Caco-2 (cell line): Measurements from ENCODE around the gene CHD9. TPM values are rescaled to one million over a fixed set of nuclear protein-coding genes. Genes with fewer than 3 reads are reported as not detected.
A peak's percentile ranks its signal among the peaks of the same experiment; 100 is the strongest.
"Not testable (repeated sequence)": the region's sequence is repeated elsewhere in the genome, so short reads cannot be mapped to it uniquely, and the experiment has no call there.

Experiments
- BruUV-seq: library from RNA; stranded (reverse); fragments of 400-500 nt; replicated peaks from 2 replicates; lab custom pipeline; 2021; lab: Mats Ljungman, UMichigan
- CTCF ChIA-PET: fragments of 300-600 bp; sonication (Branson Sonifier 250); formaldehyde crosslinking; loops from one replicate; lab custom pipeline; 2022; ENCODE audit warnings: antibody characterized with exemption; lab: Charles Lee
- POLR2A ChIA-PET: fragments of 300-600 bp; sonication (Branson Sonifier 250); formaldehyde crosslinking; loops from one replicate; lab custom pipeline; 2022; ENCODE audit warnings: antibody characterized with exemption; lab: Charles Lee
- DNase-seq, 2 experiments: peaks; one replicate each; pipeline versions ENCODE4 v3.0.0 to v3.0.0-alpha.2; 2020 to 2022
- H3K27me3 ChIP-seq: replicated peaks from 2 replicates; pipeline ENCODE4 v1.6.0; 2011; ENCODE audit warnings: low read length; ENCODE audit not compliant: control insufficient read depth, insufficient read depth
- H3K36me3 ChIP-seq: 2 replicates; pipeline ENCODE4 v1.5.1; 2011; ENCODE audit warnings: low read length; ENCODE audit not compliant: control insufficient read depth, insufficient read depth
- H3K4me1 ChIP-seq: fragments of 250-450 bp; sonication (Bioruptor Pico); 2 replicates; pipeline ENCODE4 v1.5.1; 2020; ENCODE audit warnings: mild to moderate bottlenecking
- H3K4me3 ChIP-seq: 2 replicates; pipeline ENCODE4 v1.5.1; 2011; ENCODE audit warnings: low read depth, mild to moderate bottlenecking, control low read depth, low read length
- H3K9me3 ChIP-seq: fragments of 250-450 bp; sonication (Bioruptor Pico); 2 replicates; pipeline ENCODE4 v1.5.1; 2020; ENCODE audit warnings: mild to moderate bottlenecking, moderate library complexity
- H3K27ac Mint-ChIP-seq: one replicate; pipeline ENCODE4 v1.8.0; 2022; ENCODE audit warnings: mixed read lengths; ENCODE audit not compliant: unreplicated experiment
- H3K27me3 Mint-ChIP-seq: one replicate; pipeline ENCODE4 v1.8.0; 2022; ENCODE audit warnings: mixed read lengths; ENCODE audit not compliant: insufficient read depth, unreplicated experiment
- H3K36me3 Mint-ChIP-seq: one replicate; pipeline ENCODE4 v1.8.0; 2022; ENCODE audit warnings: mild to moderate bottlenecking, mixed read lengths; ENCODE audit not compliant: insufficient read depth, unreplicated experiment
- H3K4me1 Mint-ChIP-seq: one replicate; pipeline ENCODE4 v1.8.0; 2022; ENCODE audit warnings: low read depth, mixed read lengths; ENCODE audit not compliant: unreplicated experiment
- H3K4me3 Mint-ChIP-seq: one replicate; pipeline ENCODE4 v1.8.0; 2022; ENCODE audit warnings: mild to moderate bottlenecking, moderate library complexity, mixed read lengths; ENCODE audit not compliant: unreplicated experiment
- H3K9me3 Mint-ChIP-seq: one replicate; pipeline ENCODE4 v1.8.0; 2022; ENCODE audit warnings: mixed read lengths; ENCODE audit not compliant: unreplicated experiment
- intact Hi-C: fragments of 100-400 bp; cut with micrococcal nuclease; formaldehyde crosslinking; loops from one replicate; pipeline ENCODE4 v1.10.0; 2022; ENCODE audit not compliant: unreplicated experiment
- total RNA-seq: library from RNA; stranded (reverse); gene quantifications from 2 replicates; pipeline ENCODE4 v1.2.3, GENCODE V29; 2022
- TF ChIP-seq, protein P1 (sequence below), 2 experiments: fragments of 200-600 bp in 1 of 2; IDR thresholded peaks; 1 replicate in 1 of 2; 2 replicates in 1 of 2; pipeline versions ENCODE4 v1.5.1 to v1.8.0; 2011 to 2022; ENCODE audit warnings: antibody characterized with exemption in 1 of 2, control low read depth in 1 of 2, inconsistent platforms in 1 of 2, low read depth in 1 of 2, low read length in 1 of 2, mild to moderate bottlenecking in 1 of 2, moderate library complexity in 1 of 2; ENCODE audit not compliant: insufficient read depth in 1 of 2, severe bottlenecking in 1 of 2, unreplicated experiment in 1 of 2

Gene CHD9
- total RNA-seq, 1 experiment from 2014 or later = 29.1 TPM

DNA sequence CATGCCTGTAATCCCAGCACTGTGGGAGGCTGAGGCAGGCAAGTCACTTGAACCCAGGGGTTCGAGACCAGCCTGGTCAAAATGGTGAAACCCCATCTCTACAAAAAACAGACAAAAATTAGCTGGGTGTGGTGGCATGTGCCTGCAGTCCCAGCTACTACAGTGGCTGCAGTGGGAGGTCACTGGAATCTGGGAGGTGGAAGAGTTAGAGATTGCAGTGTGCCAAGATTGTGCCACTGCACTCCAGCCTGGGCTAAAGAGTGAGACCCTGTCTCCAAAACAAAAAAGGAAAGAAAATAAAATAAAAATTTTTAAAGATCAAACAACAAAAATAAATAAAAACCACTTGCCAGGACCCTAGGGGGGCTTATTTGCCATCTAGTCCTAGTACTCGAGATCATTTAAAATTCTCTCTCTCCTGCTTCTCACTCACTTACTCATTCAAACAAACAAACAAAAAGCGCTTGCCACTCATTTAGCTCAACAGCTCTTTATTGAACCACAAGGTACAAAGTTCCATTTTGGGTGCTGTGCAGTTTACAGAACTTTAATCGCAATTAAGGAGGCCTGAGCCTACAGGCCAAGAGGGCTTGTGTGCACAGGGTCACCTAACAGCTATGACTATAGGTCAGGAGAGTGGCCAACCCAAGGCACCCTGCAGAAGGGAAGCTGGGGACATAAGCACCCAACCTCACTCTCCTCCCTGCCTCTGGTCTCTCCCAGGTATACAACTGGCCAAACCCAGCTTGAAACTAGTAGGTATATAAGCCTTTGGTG, 6.5 kb upstream of the CHD9 start:
- H3K36me3 Mint-ChIP-seq = no peaks in the 10 kb centered on the region
- H3K27me3 ChIP-seq = no peaks in the 10 kb centered on the region
- no peak overlapping the region for H3K4me3 Mint-ChIP-seq
- H3K27ac Mint-ChIP-seq = no peak overlapping the region
- no peak overlapping the region for H3K4me3 ChIP-seq
- no TSS peak for BruUV-seq
- ChIA-PET CTCF (no interaction called here), POLR2A (interaction anchor here (0.5 kb wide), 1 partner anchor 96 kb away, joined by 3 read pairs; no protein-coding TSS in a partner anchor)
- H3K27me3 Mint-ChIP-seq = no peaks in the 10 kb centered on the region
- no peaks in the 10 kb centered on the region for H3K36me3 ChIP-seq
- TF ChIP-seq, protein P1, sequence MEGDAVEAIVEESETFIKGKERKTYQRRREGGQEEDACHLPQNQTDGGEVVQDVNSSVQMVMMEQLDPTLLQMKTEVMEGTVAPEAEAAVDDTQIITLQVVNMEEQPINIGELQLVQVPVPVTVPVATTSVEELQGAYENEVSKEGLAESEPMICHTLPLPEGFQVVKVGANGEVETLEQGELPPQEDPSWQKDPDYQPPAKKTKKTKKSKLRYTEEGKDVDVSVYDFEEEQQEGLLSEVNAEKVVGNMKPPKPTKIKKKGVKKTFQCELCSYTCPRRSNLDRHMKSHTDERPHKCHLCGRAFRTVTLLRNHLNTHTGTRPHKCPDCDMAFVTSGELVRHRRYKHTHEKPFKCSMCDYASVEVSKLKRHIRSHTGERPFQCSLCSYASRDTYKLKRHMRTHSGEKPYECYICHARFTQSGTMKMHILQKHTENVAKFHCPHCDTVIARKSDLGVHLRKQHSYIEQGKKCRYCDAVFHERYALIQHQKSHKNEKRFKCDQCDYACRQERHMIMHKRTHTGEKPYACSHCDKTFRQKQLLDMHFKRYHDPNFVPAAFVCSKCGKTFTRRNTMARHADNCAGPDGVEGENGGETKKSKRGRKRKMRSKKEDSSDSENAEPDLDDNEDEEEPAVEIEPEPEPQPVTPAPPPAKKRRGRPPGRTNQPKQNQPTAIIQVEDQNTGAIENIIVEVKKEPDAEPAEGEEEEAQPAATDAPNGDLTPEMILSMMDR (IDR thresholded peaks at IDR 0.05; ENCODE audit: insufficient read depth in 1 of 2, low read depth in 1 of 2, low read length in 1 of 2, severe bottlenecking in 1 of 2, unreplicated experiment in 1 of 2) = no peak
- H3K4me1 Mint-ChIP-seq = peaks cover 11% of the 10 kb centered on the region
- no peaks in the 10 kb centered on the region for H3K9me3 ChIP-seq
- no peaks in the 10 kb centered on the region for H3K9me3 Mint-ChIP-seq
- peak in 1 of 2 experiments; percentile 54 for DNase-seq
- peaks cover 17% of the 10 kb centered on the region; the same call in 1 of the 2 replicates for H3K4me1 ChIP-seq
- intact Hi-C loops = no loop called here

DNA sequence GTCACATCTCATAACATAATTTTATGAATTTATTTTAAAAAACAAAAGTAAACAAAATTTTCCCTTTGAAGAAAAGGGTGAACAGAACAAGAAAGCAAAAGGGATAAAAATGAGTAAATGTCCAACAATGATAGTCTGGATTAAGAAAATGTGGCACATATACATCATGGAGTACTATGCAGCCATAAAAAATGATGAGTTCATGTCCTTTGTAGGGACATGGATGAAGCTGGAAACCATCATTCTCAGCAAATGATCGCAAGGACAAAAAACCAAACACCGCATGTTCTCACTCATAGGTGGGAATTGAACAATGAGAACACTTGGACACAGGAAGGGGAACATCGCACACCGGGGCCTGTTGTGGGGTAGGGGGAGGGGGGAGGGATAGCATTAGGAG, 3.5 kb upstream of the CHD9 start:
- DNase-seq, H3K9me3 Mint-ChIP-seq, H3K36me3 ChIP-seq, H3K4me3 Mint-ChIP-seq, H3K27me3 ChIP-seq, H3K27me3 Mint-ChIP-seq, H3K9me3 ChIP-seq, H3K27ac Mint-ChIP-seq, BruUV-seq, H3K4me3 ChIP-seq, POLR2A ChIA-PET, H3K36me3 Mint-ChIP-seq: not testable (repeated sequence)
- H3K4me1 ChIP-seq = peaks cover 11% of the 10 kb centered on the region; the same call in 1 of the 2 replicates
- H3K4me1 Mint-ChIP-seq = peaks cover 18% of the 10 kb centered on the region
- intact Hi-C loops = loop anchor here (10.0 kb wide), 1 partner anchor 384 kb away; the partner anchor contains the start of gene RBL2
- CTCF ChIA-PET = interaction anchor here (1.2 kb wide), 1 partner anchor 157 kb away, joined by 3 read pairs; no protein-coding TSS in a partner anchor

DNA sequence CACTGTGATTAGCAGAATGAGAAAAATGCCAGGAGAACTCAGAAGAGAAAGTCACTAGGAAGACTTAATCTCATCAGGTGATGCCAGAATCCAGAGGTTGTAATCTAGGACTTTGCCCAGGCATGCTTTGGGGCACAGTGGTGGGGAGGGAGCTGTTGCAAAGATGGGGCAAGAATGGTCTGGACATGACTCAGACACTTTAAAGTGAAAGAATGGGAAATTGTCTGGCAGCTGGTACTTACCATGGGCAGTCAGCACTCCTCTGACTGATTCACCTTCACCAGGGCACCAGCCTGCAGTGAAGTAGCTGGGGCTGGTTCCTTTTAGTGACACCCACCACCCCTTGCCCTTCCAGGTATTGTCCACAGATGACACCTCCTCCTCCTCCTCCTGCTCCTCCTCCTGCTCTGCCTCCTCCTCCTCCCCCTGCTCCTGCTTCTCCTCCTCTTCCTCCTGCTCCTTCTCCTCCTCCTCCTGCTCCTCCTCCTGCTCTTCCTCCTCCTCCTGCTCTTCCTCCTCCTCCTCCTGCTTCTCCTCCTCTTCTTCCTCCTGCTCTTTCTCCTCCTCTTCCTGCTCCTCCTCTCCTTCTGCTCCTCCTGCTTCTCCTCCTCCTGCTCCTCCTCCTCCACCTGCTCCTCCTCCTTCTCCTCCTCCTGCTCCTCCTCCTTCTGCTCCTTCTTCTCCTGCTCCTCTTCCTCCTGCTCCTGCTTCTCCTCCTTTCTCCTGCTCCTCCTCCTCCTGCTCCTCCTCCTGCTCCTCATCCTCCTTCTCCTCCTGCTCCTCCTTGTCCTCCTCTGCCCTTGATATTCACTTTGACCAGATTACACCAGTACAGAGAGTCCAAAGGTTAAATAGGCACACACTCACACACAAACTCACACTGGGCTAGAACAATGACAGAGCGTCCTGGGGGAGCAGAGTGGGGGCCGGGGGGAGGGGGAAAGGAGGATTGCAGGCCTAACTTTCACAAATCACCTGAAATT, 2.0 kb upstream of the CHD9 start, which contains the start of gene CHD9NB:
TSS of gene CHD9NB (minus strand) at position 379 of the 983 bp plus-strand sequence. CDS start 8,739 bp downstream, outside the sequence.
- H3K27me3 ChIP-seq = no peaks in the 10 kb centered on the region
- Mint-ChIP-seq H3K4me1 (peaks cover 20% of the 10 kb centered on the region), H3K27me3 (no peaks in the 10 kb centered on the region), H3K27ac (no peak within 1 kb of the TSS), H3K36me3 (peaks cover 6% of the 10 kb centered on the region), H3K9me3 (no peaks in the 10 kb centered on the region), H3K4me3 (peak within 1 kb of the TSS; percentile 42)
- BruUV-seq = no TSS peak
- ChIA-PET POLR2A (no interaction called here), CTCF (interaction anchor here (0.6 to 1.2 kb wide), 2 partner anchors 156 to 809 kb away, joined by 3 to 5 read pairs; no protein-coding TSS in a partner anchor)
- H3K9me3 ChIP-seq = no peaks in the 10 kb centered on the region
- H3K36me3 ChIP-seq = no peaks in the 10 kb centered on the region
- TF ChIP-seq, protein P1 (IDR thresholded peaks at IDR 0.05; ENCODE audit: insufficient read depth in 1 of 2, low read depth in 1 of 2, low read length in 1 of 2, severe bottlenecking in 1 of 2, unreplicated experiment in 1 of 2) = no peak
- intact Hi-C loops = loop anchor here (10.0 kb wide), 1 partner anchor 382 kb away; the partner anchor contains the start of gene RBL2
- peak; percentile 62 to 74 for DNase-seq
- no peak within 1 kb of the TSS for H3K4me3 ChIP-seq
- peaks cover 11% of the 10 kb centered on the region; the same call in 1 of the 2 replicates for H3K4me1 ChIP-seq
